PC-9 (cell line): ENCODE measurements around the gene APOH. TPM values are rescaled to one million over a fixed set of nuclear protein-coding genes. Genes with fewer than 3 reads are reported as not detected.

Source experiments
- BruUV-seq: library from RNA; stranded (reverse); fragments of 400-500 nt; replicated peaks from 2 replicates; lab custom pipeline; 2021; lab: Mats Ljungman, UMichigan
- CTCF ChIA-PET: fragments of 300-600 bp; sonication (Branson Sonifier 250); formaldehyde crosslinking; loops from one replicate; lab custom pipeline; 2022; ENCODE audit warnings: antibody characterized with exemption; lab: Charles Lee
- POLR2A ChIA-PET: fragments of 300-600 bp; sonication (Branson Sonifier 250); formaldehyde crosslinking; loops from one replicate; lab custom pipeline; 2022; ENCODE audit warnings: antibody characterized with exemption; ENCODE audit not compliant: unreplicated experiment; lab: Charles Lee
- DNase-seq, 2 experiments: peaks; one replicate each; pipeline versions ENCODE4 v3.0.0 to v3.0.0-alpha.2; 2015 to 2022; ENCODE audit warnings: mixed read lengths in 1 of 2
- H2AFZ ChIP-seq: fragments of 200-600 bp; sonication (generic); 2 replicates; pipeline ENCODE4 v1.8.1; 2017; ENCODE audit warnings: antibody characterized with exemption
- H3F3A ChIP-seq: fragments of 200-600 bp; sonication (generic); 2 replicates; pipeline ENCODE4 v1.8.1; 2017; ENCODE audit warnings: antibody characterized with exemption, mild to moderate bottlenecking, low read depth; ENCODE audit not compliant: insufficient read depth
- H3K27ac ChIP-seq: fragments of 200-600 bp; sonication (generic); 2 replicates; pipeline ENCODE4 v1.6.1; 2016; ENCODE audit warnings: mixed run types
- H3K27me3 ChIP-seq: fragments of 200-600 bp; sonication (generic); 2 replicates; pipeline ENCODE4 v1.6.1; 2016; ENCODE audit warnings: low read depth, mixed run types; ENCODE audit not compliant: insufficient read depth
- H3K36me3 ChIP-seq: fragments of 200-600 bp; sonication (generic); 2 replicates; pipeline ENCODE4 v1.6.1; 2016; ENCODE audit warnings: low read depth, mixed run types
- H3K4me1 ChIP-seq: fragments of 200-600 bp; sonication (generic); replicated peaks from 2 replicates; pipeline ENCODE4 v1.6.1; 2016; ENCODE audit warnings: mixed run types; ENCODE audit not compliant: insufficient read depth
- H3K4me2 ChIP-seq: fragments of 200-600 bp; sonication (generic); 2 replicates; pipeline ENCODE4 v1.6.1; 2017; ENCODE audit warnings: mixed run types
- H3K4me3 ChIP-seq: fragments of 200-600 bp; sonication (generic); 2 replicates; pipeline ENCODE4 v1.6.1; 2016; ENCODE audit warnings: mixed run types
- H3K79me2 ChIP-seq: fragments of 200-600 bp; sonication (generic); 2 replicates; pipeline ENCODE4 v1.6.1; 2017; ENCODE audit warnings: low read depth, mixed run types
- H3K9me2 ChIP-seq: fragments of 200-600 bp; sonication (generic); 2 replicates; pipeline ENCODE4 v1.8.1; 2017; ENCODE audit warnings: mild to moderate bottlenecking; ENCODE audit not compliant: insufficient read depth
- H3K9me3 ChIP-seq: fragments of 200-600 bp; sonication (generic); 2 replicates; pipeline ENCODE4 v1.8.1; 2016; ENCODE audit warnings: low read depth; ENCODE audit not compliant: insufficient read depth
- H4K20me1 ChIP-seq: fragments of 200-600 bp; sonication (generic); 2 replicates; pipeline ENCODE4 v1.8.1; 2017; ENCODE audit not compliant: insufficient read depth
- EZH2 ChIP-seq: fragments of 200-600 bp; sonication (generic); IDR thresholded peaks from 2 replicates; pipeline ENCODE4 v1.8.0; 2017; ENCODE audit warnings: antibody characterized with exemption, low read depth
- intact Hi-C: fragments of 100-400 bp; cut with micrococcal nuclease; formaldehyde crosslinking; loops from one replicate; pipeline ENCODE4 v1.10.0; 2022; ENCODE audit not compliant: unreplicated experiment
- total RNA-seq: library from RNA; stranded (reverse); gene quantifications from 2 replicates; pipeline ENCODE4 v1.2.3, GENCODE V29; 2021
- TF ChIP-seq, protein P1 (sequence below): fragments of 200-600 bp; sonication (generic); conservative IDR thresholded peaks from 2 replicates; pipeline ENCODE4 v1.6.1; 2017; ENCODE audit warnings: mixed run types, antibody characterized with exemption, mild to moderate bottlenecking, moderate library complexity

The APOH gene
- total RNA-seq, 1 experiment from 2014 or later, result not detected

DNA sequence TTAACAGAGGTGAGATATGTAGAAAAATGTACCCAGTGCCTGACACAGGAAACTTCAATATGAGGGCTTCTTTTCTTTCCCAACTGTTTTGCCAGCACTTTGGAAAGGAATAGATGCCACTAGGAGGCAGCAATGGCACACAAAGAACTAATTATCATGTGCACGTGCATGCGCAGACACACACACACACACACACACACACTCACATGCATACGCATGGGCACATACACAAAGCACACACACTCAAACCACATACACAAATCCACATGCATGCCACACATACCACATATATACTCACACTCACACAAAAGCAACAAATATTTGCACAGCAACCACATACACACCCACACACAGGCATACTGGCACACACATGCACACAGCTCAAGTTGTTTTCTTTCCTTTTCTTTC is 28.5 kb downstream of the APOH start:
- intact Hi-C loops, result loop anchor here (1.0 kb wide), 1 partner anchor 473 kb away; no protein-coding TSS in a partner anchor
- no TSS peak for BruUV-seq
- Histone ChIP-seq H3K4me2 (no peak overlapping the region), H2AFZ (no peak overlapping the region), H3K79me2 (no peaks in the 10 kb centered on the region), H3K27ac (no peak overlapping the region), H3K27me3 (no peaks in the 10 kb centered on the region), H3K4me3 (no peak overlapping the region), H3K9me2 (no peaks in the 10 kb centered on the region), H3K4me1 (no peaks in the 10 kb centered on the region), H3F3A (no peaks in the 10 kb centered on the region; the same call in 1 of the 2 replicates), H3K36me3 (no peaks in the 10 kb centered on the region), H3K9me3 (no peaks in the 10 kb centered on the region), H4K20me1 (no peaks in the 10 kb centered on the region)
- POLR2A ChIA-PET, result no interaction called here
- TF ChIP-seq, protein P1, sequence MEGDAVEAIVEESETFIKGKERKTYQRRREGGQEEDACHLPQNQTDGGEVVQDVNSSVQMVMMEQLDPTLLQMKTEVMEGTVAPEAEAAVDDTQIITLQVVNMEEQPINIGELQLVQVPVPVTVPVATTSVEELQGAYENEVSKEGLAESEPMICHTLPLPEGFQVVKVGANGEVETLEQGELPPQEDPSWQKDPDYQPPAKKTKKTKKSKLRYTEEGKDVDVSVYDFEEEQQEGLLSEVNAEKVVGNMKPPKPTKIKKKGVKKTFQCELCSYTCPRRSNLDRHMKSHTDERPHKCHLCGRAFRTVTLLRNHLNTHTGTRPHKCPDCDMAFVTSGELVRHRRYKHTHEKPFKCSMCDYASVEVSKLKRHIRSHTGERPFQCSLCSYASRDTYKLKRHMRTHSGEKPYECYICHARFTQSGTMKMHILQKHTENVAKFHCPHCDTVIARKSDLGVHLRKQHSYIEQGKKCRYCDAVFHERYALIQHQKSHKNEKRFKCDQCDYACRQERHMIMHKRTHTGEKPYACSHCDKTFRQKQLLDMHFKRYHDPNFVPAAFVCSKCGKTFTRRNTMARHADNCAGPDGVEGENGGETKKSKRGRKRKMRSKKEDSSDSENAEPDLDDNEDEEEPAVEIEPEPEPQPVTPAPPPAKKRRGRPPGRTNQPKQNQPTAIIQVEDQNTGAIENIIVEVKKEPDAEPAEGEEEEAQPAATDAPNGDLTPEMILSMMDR, result peak; percentile 72
- TF ChIP-seq EZH2, result no peak
- CTCF ChIA-PET, result interaction anchor here (0.7 kb wide), 1 partner anchor 104 kb away, joined by 3 read pairs; no protein-coding TSS in a partner anchor
- DNase-seq, result peak; percentile 21 to 42

DNA sequence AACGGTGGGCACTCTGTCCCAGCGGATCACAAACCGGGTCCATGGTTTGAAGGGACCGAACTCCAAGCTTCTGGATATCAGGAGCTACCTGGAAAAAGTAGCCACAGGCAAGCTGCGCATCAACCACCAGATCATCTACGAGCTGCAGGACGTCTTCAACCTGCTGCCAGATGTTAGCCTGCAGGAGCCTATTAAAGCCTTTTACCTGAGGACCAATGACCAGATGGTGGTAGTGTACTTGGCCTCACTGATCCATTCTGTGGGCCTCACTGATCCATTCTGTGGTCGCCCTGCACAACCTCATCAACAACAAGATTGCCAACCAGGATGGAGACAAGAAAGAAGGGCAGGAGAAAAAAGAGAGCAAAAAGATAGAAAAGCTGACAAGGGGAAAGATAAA is 31.0 kb downstream of the APOH start:
- no peak overlapping the region for H3K4me2 ChIP-seq
- POLR2A ChIA-PET, result no interaction called here
- H3K27ac ChIP-seq, result no peak overlapping the region
- no peaks in the 10 kb centered on the region for H4K20me1 ChIP-seq
- TF ChIP-seq EZH2, result no peak
- TF ChIP-seq, protein P1, result no peak
- H3K36me3 ChIP-seq, result no peaks in the 10 kb centered on the region
- H2AFZ ChIP-seq, result no peak overlapping the region
- intact Hi-C loops, result no loop called here
- DNase-seq, result no peak
- no TSS peak for BruUV-seq
- H3K9me2 ChIP-seq, result no peaks in the 10 kb centered on the region
- no peaks in the 10 kb centered on the region for H3K79me2 ChIP-seq
- no peaks in the 10 kb centered on the region for H3K4me1 ChIP-seq
- no peak overlapping the region for H3K4me3 ChIP-seq
- no peaks in the 10 kb centered on the region for H3K9me3 ChIP-seq
- no peaks in the 10 kb centered on the region; the same call in 1 of the 2 replicates for H3F3A ChIP-seq
- CTCF ChIA-PET, result no interaction called here
- H3K27me3 ChIP-seq, result no peaks in the 10 kb centered on the region

DNA sequence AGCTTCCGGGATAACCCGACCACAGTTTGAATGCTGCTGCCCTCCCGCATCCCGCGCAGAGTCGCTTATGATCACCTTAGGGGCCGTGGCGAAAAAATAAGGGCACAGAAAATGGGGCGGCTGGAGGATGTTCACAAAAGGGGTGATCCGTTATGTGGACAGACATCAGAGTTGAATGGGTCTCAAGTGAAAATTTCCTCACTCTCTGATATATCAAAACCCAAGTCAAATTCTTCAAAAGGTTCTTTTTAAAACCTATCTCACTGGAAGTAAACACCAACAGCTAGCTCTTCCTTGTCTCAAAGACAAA is 36.9 kb downstream of the APOH start:
- ChIA-PET POLR2A (no interaction called here), CTCF (no interaction called here)
- peak overlapping the region; percentile 82 for H3K4me2 ChIP-seq
- peak overlapping the region; percentile 92; the same call in 1 of the 2 replicates for H2AFZ ChIP-seq
- DNase-seq, result no peak
- H3K4me1 ChIP-seq, result peaks cover 15% of the 10 kb centered on the region
- no peaks in the 10 kb centered on the region for H3K79me2 ChIP-seq
- BruUV-seq, result no TSS peak
- H3K9me3 ChIP-seq, result no peaks in the 10 kb centered on the region
- no peak for TF ChIP-seq EZH2
- TF ChIP-seq, protein P1, result no peak
- H3F3A ChIP-seq, result peaks cover 23% of the 10 kb centered on the region
- intact Hi-C loops, result no loop called here
- H3K27ac ChIP-seq, result no peak overlapping the region
- no peaks in the 10 kb centered on the region for H4K20me1 ChIP-seq
- H3K27me3 ChIP-seq, result no peaks in the 10 kb centered on the region
- no peaks in the 10 kb centered on the region for H3K36me3 ChIP-seq
- H3K4me3 ChIP-seq, result peak overlapping the region; percentile 91
- H3K9me2 ChIP-seq, result no peaks in the 10 kb centered on the region
